Measurements from ENCODE around the gene C1QA. TPM values are rescaled to one million over a fixed set of nuclear protein-coding genes. Genes with fewer than 3 reads are reported as not detected.

Gene C1QA
- total RNA-seq, 2 donors from 2014 or later = 95.9 to 254 TPM

Small RNAs within 50 kb of the gene (microRNA-seq; reads per million reads assigned to microRNA genes)
- gene MIR6127 = 0 reads per million in 2 donors

Other genes starting within 250 kb of the C1QA start
- 10 to 100 TPM; 11.1 to 13.5 TPM for gene ZBTB40, start 184.8 kb upstream of the C1QA start, total RNA-seq
- not detected for gene EPHA8, start 73.1 kb upstream of the C1QA start, total RNA-seq
- gene C1QC, start 7.0 kb downstream of the C1QA start, total RNA-seq = 100 to 1,000 TPM; 121 to 292 TPM
- gene C1QB, start 16.6 kb downstream of the C1QA start, total RNA-seq = 100 to 1,000 TPM; 133 to 356 TPM
- gene EPHB2, start 74.2 kb downstream of the C1QA start, total RNA-seq = 1 to 10 TPM; 2.9 to 4.3 TPM

All from left cardiac atrium (tissue), 2 donors.